T1000 (cell line): ENCODE measurements around the gene TPBGL.

Source experiments
- DNase-seq: peaks from one replicate; lab custom pipeline; 2025; ENCODE audit warnings: mixed read lengths; lab: John Stamatoyannopoulos, UW

Gene TPBGL

GRCh38 chr11:75246006-75246670, 5.6 kb downstream of the TPBGL start:
- no peak for DNase-seq

GRCh38 chr11:75246671-75247350, 6.2 kb downstream of the TPBGL start:
- no peak for DNase-seq

GRCh38 chr11:75248924-75249256, 8.3 kb downstream of the TPBGL start:
- DNase-seq = no peak

GRCh38 chr11:75249704-75250103, 9.1 kb downstream of the TPBGL start:
- no peak for DNase-seq

GRCh38 chr11:75254326-75254725, 13.8 kb downstream of the TPBGL start:
- no peak for DNase-seq

GRCh38 chr11:75260396-75261170, 20.0 kb downstream of the TPBGL start:
- no peak for DNase-seq

- DNase-seq = no peak
Observed at GRCh38 chr11:75261902-75262361, 21.4 kb downstream of the TPBGL start.

GRCh38 chr11:75262436-75262835, 21.9 kb downstream of the TPBGL start:
- DNase-seq = no peak

- no peak for DNase-seq
Observed at GRCh38 chr11:75262961-75263852, 22.6 kb downstream of the TPBGL start.

GRCh38 chr11:75263944-75264349, 23.4 kb downstream of the TPBGL start:
- DNase-seq = no peak

- DNase-seq = no peak
Observed at GRCh38 chr11:75264356-75264755, 23.8 kb downstream of the TPBGL start.

- no peak for DNase-seq
Observed at GRCh38 chr11:75264971-75265370, 24.4 kb downstream of the TPBGL start.

- DNase-seq = no peak
Observed at GRCh38 chr11:75265851-75266531, 25.4 kb downstream of the TPBGL start.

GRCh38 chr11:75267171-75267970, 26.8 kb downstream of the TPBGL start:
- DNase-seq = no peak

- no peak for DNase-seq
Observed at GRCh38 chr11:75268626-75269366, 28.2 kb downstream of the TPBGL start.

GRCh38 chr11:75269367-75269660, 28.7 kb downstream of the TPBGL start:
- DNase-seq = no peak

- no peak for DNase-seq
Observed at GRCh38 chr11:75269896-75270295, 29.3 kb downstream of the TPBGL start.

- DNase-seq = no peak
Observed at GRCh38 chr11:75270896-75271418, 30.4 kb downstream of the TPBGL start.

- no peak for DNase-seq
Observed at GRCh38 chr11:75271730-75272129, 31.2 kb downstream of the TPBGL start.

- no peak for DNase-seq
Observed at GRCh38 chr11:75272391-75272790, 31.8 kb downstream of the TPBGL start.
